ENCODE results near the gene NOS1.

NOS1 gene

GRCh38 chr12:117168976-117169375, 192.4 kb downstream of the NOS1 start:
- Histone ChIP-seq H3K4me1 (ENCODE audit: insufficient read depth, low read length) (no peaks in the 10 kb centered on the region), H3K9ac (ENCODE audit: low read depth, low read length) (no peak overlapping the region), H3K9me3 (ENCODE audit: control insufficient read depth, insufficient read depth, low read length) (no peaks in the 10 kb centered on the region), H3K36me3 (ENCODE audit: insufficient read depth, low read length) (peaks cover 45% of the 10 kb centered on the region)

GRCh38 chr12:117167769-117168168, 193.7 kb downstream of the NOS1 start:
- peaks cover 39% of the 10 kb centered on the region for H3K36me3 ChIP-seq (ENCODE audit: insufficient read depth, low read length)
- H3K4me1 ChIP-seq (ENCODE audit: insufficient read depth, low read length) = no peaks in the 10 kb centered on the region
- H3K9me3 ChIP-seq (ENCODE audit: control insufficient read depth, insufficient read depth, low read length) = no peaks in the 10 kb centered on the region
- H3K9ac ChIP-seq (ENCODE audit: low read depth, low read length) = no peak overlapping the region

GRCh38 chr12:117166107-117166506, 195.3 kb downstream of the NOS1 start:
- Histone ChIP-seq H3K36me3 (ENCODE audit: insufficient read depth, low read length) (peaks cover 35% of the 10 kb centered on the region), H3K4me1 (ENCODE audit: insufficient read depth, low read length) (no peaks in the 10 kb centered on the region), H3K9me3 (ENCODE audit: control insufficient read depth, insufficient read depth, low read length) (no peaks in the 10 kb centered on the region), H3K9ac (ENCODE audit: low read depth, low read length) (no peak overlapping the region)

GRCh38 chr12:117165342-117165741, 196.1 kb downstream of the NOS1 start:
- H3K4me1 ChIP-seq (ENCODE audit: insufficient read depth, low read length) = no peaks in the 10 kb centered on the region
- H3K9ac ChIP-seq (ENCODE audit: low read depth, low read length) = no peak overlapping the region
- no peaks in the 10 kb centered on the region for H3K9me3 ChIP-seq (ENCODE audit: control insufficient read depth, insufficient read depth, low read length)
- H3K36me3 ChIP-seq (ENCODE audit: insufficient read depth, low read length) = peaks cover 32% of the 10 kb centered on the region

GRCh38 chr12:117162633-117163032, 198.8 kb downstream of the NOS1 start:
- H3K4me1 ChIP-seq (ENCODE audit: insufficient read depth, low read length) = no peaks in the 10 kb centered on the region
- no peak overlapping the region for H3K9ac ChIP-seq (ENCODE audit: low read depth, low read length)
- H3K36me3 ChIP-seq (ENCODE audit: insufficient read depth, low read length) = peaks cover 29% of the 10 kb centered on the region
- H3K9me3 ChIP-seq (ENCODE audit: control insufficient read depth, insufficient read depth, low read length) = no peaks in the 10 kb centered on the region

GRCh38 chr12:117162167-117162539, 199.3 kb downstream of the NOS1 start:
- Histone ChIP-seq H3K9ac (ENCODE audit: low read depth, low read length) (no peak overlapping the region), H3K4me1 (ENCODE audit: insufficient read depth, low read length) (no peaks in the 10 kb centered on the region), H3K36me3 (ENCODE audit: insufficient read depth, low read length) (peaks cover 26% of the 10 kb centered on the region), H3K9me3 (ENCODE audit: control insufficient read depth, insufficient read depth, low read length) (no peaks in the 10 kb centered on the region)

GRCh38 chr12:117161460-117162166, 199.8 kb downstream of the NOS1 start:
- Histone ChIP-seq H3K9ac (ENCODE audit: low read depth, low read length) (no peak overlapping the region), H3K36me3 (ENCODE audit: insufficient read depth, low read length) (peaks cover 21% of the 10 kb centered on the region), H3K9me3 (ENCODE audit: control insufficient read depth, insufficient read depth, low read length) (no peaks in the 10 kb centered on the region), H3K4me1 (ENCODE audit: insufficient read depth, low read length) (no peaks in the 10 kb centered on the region)

GRCh38 chr12:117159674-117160073, 201.8 kb downstream of the NOS1 start:
- no peaks in the 10 kb centered on the region for H3K9me3 ChIP-seq (ENCODE audit: control insufficient read depth, insufficient read depth, low read length)

GRCh38 chr12:117158911-117159553, 202.4 kb downstream of the NOS1 start:
- H3K9me3 ChIP-seq (ENCODE audit: control insufficient read depth, insufficient read depth, low read length) = no peaks in the 10 kb centered on the region; the same call in 1 of the 2 replicates
- no peak overlapping the region for H3K9ac ChIP-seq (ENCODE audit: low read depth, low read length)
- H3K36me3 ChIP-seq (ENCODE audit: insufficient read depth, low read length) = peaks cover 7% of the 10 kb centered on the region
- H3K4me1 ChIP-seq (ENCODE audit: insufficient read depth, low read length) = no peaks in the 10 kb centered on the region; the same call in 1 of the 2 replicates

More at GRCh38 chr12:117159674-117160073, 201.8 kb downstream of the NOS1 start:
- Histone ChIP-seq H3K4me1 (ENCODE audit: insufficient read depth, low read length) (no peaks in the 10 kb centered on the region; the same call in 1 of the 2 replicates), H3K36me3 (ENCODE audit: insufficient read depth, low read length) (peaks cover 6% of the 10 kb centered on the region), H3K9ac (ENCODE audit: low read depth, low read length) (no peak overlapping the region)

Data from ES-I3 (cell line).